Aorta (tissue), 5 donors: Measurements from ENCODE around the gene SLAMF9. TPM values are rescaled to one million over a fixed set of nuclear protein-coding genes. Genes with fewer than 3 reads are reported as not detected.
"Not testable (repeated sequence)": the region's sequence is repeated elsewhere in the genome, so short reads cannot be mapped to it uniquely, and the experiment has no call there.

Source experiments
- ATAC-seq: fragments of 200-7000 bp; cut with Tn5 transposase; one replicate; pipeline ENCODE4 v1.9.1; 2022; ENCODE audit warnings: moderate library complexity; ENCODE audit not compliant: low FRiP score
- DNase-seq, 2 donors: peaks; one replicate each; pipeline ENCODE4 v3.0.0-alpha.2; 2020
- H3K27ac ChIP-seq, 2 donors: one replicate each; pipeline ENCODE4 v1.5.1; 2013; ENCODE audit warnings: low read length in 2 of 2, mild to moderate bottlenecking in 2 of 2, moderate library complexity in 2 of 2, control low read depth in 1 of 2, inconsistent platforms in 1 of 2, low read depth in 1 of 2
- H3K27me3 ChIP-seq, 2 donors: one replicate each; pipeline ENCODE4 v1.6.1; 2013; ENCODE audit warnings: control low read depth in 1 of 2, low read length in 1 of 2, mild to moderate bottlenecking in 1 of 2, moderate library complexity in 1 of 2; ENCODE audit not compliant: insufficient read depth in 2 of 2, control insufficient read depth in 1 of 2
- H3K36me3 ChIP-seq, 2 donors: one replicate each; pipeline ENCODE4 v1.6.1; 2013; ENCODE audit warnings: control low read depth in 1 of 2, low read length in 1 of 2, mild to moderate bottlenecking in 1 of 2; ENCODE audit not compliant: insufficient read depth in 2 of 2, control insufficient read depth in 1 of 2
- H3K4me1 ChIP-seq, 2 donors: one replicate each; pipeline ENCODE4 v1.6.1; 2013; ENCODE audit warnings: low read length in 2 of 2, control low read depth in 1 of 2, mild to moderate bottlenecking in 1 of 2, moderate library complexity in 1 of 2; ENCODE audit not compliant: insufficient read depth in 2 of 2, control insufficient read depth in 1 of 2
- H3K4me3 ChIP-seq, 2 donors: one replicate each; pipeline ENCODE4 v1.5.1; 2013; ENCODE audit warnings: low read length in 2 of 2, control low read depth in 1 of 2, mild to moderate bottlenecking in 1 of 2
- H3K9me3 ChIP-seq: one replicate; pipeline ENCODE4 v1.6.1; 2013; ENCODE audit warnings: mild to moderate bottlenecking, low read length; ENCODE audit not compliant: control insufficient read depth
- WGBS, 2 donors: extraction: QIAGEN DNeasy Blood & Tissue Kit; methylation state at CpG; one replicate each; pipeline ENCODE4 v1.1.7; 2013; 5-methylcytosine and 5-hydroxymethylcytosine counted together
- intact Hi-C, 2 donors: fragments of 100-400 bp; cut with DNase I; formaldehyde crosslinking; loops; one replicate each; pipeline versions ENCODE4 v1.14.2 to v1.15.0; 2022
- polyA plus RNA-seq, 2 donors: library from polyadenylated mRNA; stranded (reverse); fragments of 200-250 nt; gene quantifications; one replicate each; pipeline ENCODE4 v1.2.3, GENCODE V29; 2013
- total RNA-seq, 2 donors: library from RNA; stranded (reverse); fragmentation: NEBNext Ultra II Directional; extraction: Animal tissue kit (Norgen Biotek cat#: 25700); gene quantifications; one replicate each; pipeline ENCODE4 v1.2.1, GENCODE V29; 2021
- donor health status: healthy with polysubstance abuse.
- donor health status: Bipolar disorder and iron deficiency.
- donor health status: DM: no; HTN: no; CAD: no.
- donor health status: DM: no; HTN: no; CAD: no.
- donor health status: DM: yes; HTN: yes; CAD: no.

SLAMF9 gene
- total and polyA plus RNA-seq, 4 donors = not detected

DNA sequence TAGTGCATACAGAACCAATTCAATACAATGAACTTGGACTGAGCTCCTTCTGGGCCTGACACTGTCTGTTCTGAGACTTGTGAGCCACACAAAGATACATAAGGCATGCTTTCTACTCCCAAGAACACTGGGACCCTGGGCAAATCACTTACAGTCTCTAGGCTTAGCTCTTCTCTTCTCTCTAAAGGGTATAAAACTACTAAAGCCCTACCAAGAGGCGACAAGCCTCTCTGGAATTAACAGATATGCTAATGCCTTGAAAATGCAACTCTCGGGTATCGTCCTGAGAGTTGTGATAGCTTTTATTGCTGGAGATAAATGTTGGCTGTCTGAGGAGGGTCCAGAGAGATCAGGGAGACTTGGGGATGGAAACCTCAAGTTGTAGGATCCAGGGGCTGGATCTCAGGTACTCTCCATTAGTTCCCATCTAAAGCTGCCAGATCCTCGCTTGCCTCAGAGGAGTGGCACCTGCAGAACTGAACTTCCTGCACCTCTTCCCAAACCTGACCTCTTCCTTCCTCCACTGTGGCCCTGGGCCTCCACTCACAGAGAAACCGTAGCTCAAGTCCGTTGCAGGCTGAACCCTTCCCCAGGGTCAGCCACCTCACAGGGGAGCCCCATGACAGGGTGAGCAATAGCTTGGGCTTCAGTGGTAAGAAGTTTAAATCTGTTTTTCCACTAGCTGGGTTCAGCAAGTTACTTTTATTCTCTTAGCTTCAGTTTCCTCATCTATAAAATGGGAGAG, 42.5 kb downstream of the SLAMF9 start:
- Histone ChIP-seq H3K9me3 (no peaks in the 10 kb centered on the region), H3K27ac (peak overlapping the region; percentile 34 to 92), H3K27me3 (no peaks in the 10 kb centered on the region), H3K4me3 (no peak overlapping the region), H3K4me1 (peaks cover 0 to 2% of the 10 kb centered on the region in 2 donors), H3K36me3 (no peaks in the 10 kb centered on the region)
- intact Hi-C loops = no loop called here
- DNase-seq (peak; percentile 44 to 50), ATAC-seq (no peak)
- WGBS, 2 donors = 75 to 82% methylated on average over 6 of the region's 6 CpGs

- Histone ChIP-seq H3K4me3 (no peak overlapping the region), H3K27ac (no peak overlapping the region), H3K4me1 (no peaks in the 10 kb centered on the region), H3K36me3 (no peaks in the 10 kb centered on the region), H3K27me3 (no peaks in the 10 kb centered on the region), H3K9me3 (no peaks in the 10 kb centered on the region)
- ATAC-seq (no peak), DNase-seq (peak; percentile 31 to 32)
- intact Hi-C loops = no loop called here
- WGBS, 2 donors = 68 to 73% methylated on average over 8 to 9 of the region's 9 CpGs
These were observed 45.8 kb downstream of the SLAMF9 start for GRCh38 chr1:159908031-159908940.

GRCh38 chr1:159906960-159907359, 47.1 kb downstream of the SLAMF9 start:
- DNase-seq (no peak), ATAC-seq (no peak)
- no peaks in the 10 kb centered on the region for H3K9me3 ChIP-seq
- 51 to 62% methylated on average over 1 of the region's 1 CpG for WGBS, 2 donors
- no peak overlapping the region for H3K27ac ChIP-seq
- no peaks in the 10 kb centered on the region for H3K27me3 ChIP-seq
- no peak overlapping the region for H3K4me3 ChIP-seq
- no peaks in the 10 kb centered on the region for H3K4me1 ChIP-seq
- no peaks in the 10 kb centered on the region for H3K36me3 ChIP-seq
- intact Hi-C loops = no loop called here

DNA sequence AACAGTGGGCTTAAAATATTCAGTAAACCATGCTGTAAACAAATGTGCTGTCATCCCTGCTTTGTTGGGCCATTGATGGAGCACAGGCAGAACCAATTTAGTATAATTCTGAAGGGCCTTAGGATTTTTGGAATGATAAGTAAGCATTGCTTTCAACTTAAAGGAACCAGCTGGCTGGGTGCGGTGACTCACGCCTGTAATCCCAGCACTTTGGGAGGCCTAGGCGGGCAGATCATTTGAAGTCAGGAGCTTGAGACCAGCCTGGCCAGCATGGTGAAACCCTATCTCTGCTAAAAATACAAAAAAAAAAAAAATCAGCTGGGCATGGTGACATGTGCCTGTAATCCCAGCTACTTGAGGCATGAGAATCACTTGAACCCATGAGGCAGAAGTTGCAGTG, 50.0 kb downstream of the SLAMF9 start:
- H3K27ac ChIP-seq, ATAC-seq, H3K4me3 ChIP-seq, H3K36me3 ChIP-seq, intact Hi-C loops, DNase-seq, H3K27me3 ChIP-seq, H3K9me3 ChIP-seq, H3K4me1 ChIP-seq: not testable (repeated sequence)
- WGBS, 2 donors = 67 to 86% methylated on average over 3 of the region's 3 CpGs

- intact Hi-C loops = no loop called here
- Histone ChIP-seq H3K4me3 (no peak overlapping the region), H3K36me3 (no peaks in the 10 kb centered on the region), H3K4me1 (peaks cover 0 to 5% of the 10 kb centered on the region in 2 donors), H3K9me3 (no peaks in the 10 kb centered on the region), H3K27me3 (no peaks in the 10 kb centered on the region), H3K27ac (no peak overlapping the region)
- DNase-seq (no peak), ATAC-seq (no peak)
- 98 to 100% methylated on average over 3 of the region's 3 CpGs for WGBS, 2 donors
These were observed 51.5 kb downstream of the SLAMF9 start for GRCh38 chr1:159902541-159902940.

Other genes with a start within 250 kb of the SLAMF9 start
- under 1 TPM in 1 of 2 donors, not detected in 1; 0.32 TPM for gene CRP, start 239.6 kb downstream of the SLAMF9 start, total RNA-seq
- gene CRP, start 239.6 kb downstream of the SLAMF9 start, polyA plus RNA-seq = 1 to 10 TPM in 1 of 2 donors, under 1 TPM in 1; 0.05 to 1.1 TPM
- 10 to 100 TPM; 47.1 to 47.7 TPM for gene DUSP23, start 173.3 kb downstream of the SLAMF9 start, total RNA-seq
- 10 to 100 TPM; 48.8 to 53.6 TPM for gene DUSP23, start 173.3 kb downstream of the SLAMF9 start, polyA plus RNA-seq
- gene FCRL6, start 151.9 kb downstream of the SLAMF9 start, total RNA-seq = 1 to 10 TPM in 1 of 2 donors, under 1 TPM in 1; 0.45 to 1.7 TPM
- under 1 TPM in 1 of 2 donors, not detected in 1; 0.88 TPM for gene FCRL6, start 151.9 kb downstream of the SLAMF9 start, polyA plus RNA-seq
- gene SLAMF8, start 127.4 kb downstream of the SLAMF9 start, total RNA-seq = 10 to 100 TPM in 1 of 2 donors, 1 to 10 TPM in 1; 8.0 to 12.8 TPM
- gene SLAMF8, start 127.4 kb downstream of the SLAMF9 start, polyA plus RNA-seq = 1 to 10 TPM; 1.3 to 3.9 TPM
- under 1 TPM in 1 of 2 donors, not detected in 1; 0.21 TPM for gene VSIG8, start 91.6 kb downstream of the SLAMF9 start, total RNA-seq
- under 1 TPM in 1 of 2 donors, not detected in 1; 0.56 TPM for gene VSIG8, start 91.6 kb downstream of the SLAMF9 start, polyA plus RNA-seq
- gene CFAP45, start 54.1 kb downstream of the SLAMF9 start, total RNA-seq = 1 to 10 TPM; 2.5 to 2.7 TPM
- 1 to 10 TPM in 1 of 2 donors, not detected in 1; 2.7 TPM for gene CFAP45, start 54.1 kb downstream of the SLAMF9 start, polyA plus RNA-seq
- 100 to 1,000 TPM; 316 to 350 TPM for gene TAGLN2, start 28.7 kb downstream of the SLAMF9 start, total RNA-seq
- gene TAGLN2, start 28.7 kb downstream of the SLAMF9 start, polyA plus RNA-seq = 100 to 1,000 TPM; 349 to 383 TPM
- under 1 TPM in 1 of 2 donors, not detected in 1; 0.30 TPM for gene IGSF9, start 8.6 kb downstream of the SLAMF9 start, total RNA-seq
- gene IGSF9, start 8.6 kb downstream of the SLAMF9 start, polyA plus RNA-seq = 1 to 10 TPM in 1 of 2 donors, under 1 TPM in 1; 0.05 to 1.0 TPM
- gene PIGM, start 77.8 kb upstream of the SLAMF9 start, total RNA-seq = 1 to 10 TPM; 5.3 to 6.7 TPM
- gene PIGM, start 77.8 kb upstream of the SLAMF9 start, polyA plus RNA-seq = 1 to 10 TPM; 1.3 to 3.6 TPM
- under 1 TPM; 0.10 to 0.24 TPM for gene KCNJ10, start 115.9 kb upstream of the SLAMF9 start, total RNA-seq
- gene KCNJ10, start 115.9 kb upstream of the SLAMF9 start, polyA plus RNA-seq = under 1 TPM in 1 of 2 donors, not detected in 1; 0.63 TPM
- gene KCNJ9, start 127.3 kb upstream of the SLAMF9 start, total RNA-seq = not detected
- gene KCNJ9, start 127.3 kb upstream of the SLAMF9 start, polyA plus RNA-seq = not detected
- gene IGSF8, start 144.4 kb upstream of the SLAMF9 start, total RNA-seq = 10 to 100 TPM; 29.5 to 33.5 TPM
- 10 to 100 TPM; 10.5 to 48.0 TPM for gene IGSF8, start 144.4 kb upstream of the SLAMF9 start, polyA plus RNA-seq
- 10 to 100 TPM; 24.8 to 27.7 TPM for gene ATP1A2, start 161.5 kb upstream of the SLAMF9 start, total RNA-seq
- 10 to 100 TPM; 15.3 to 26.9 TPM for gene ATP1A2, start 161.5 kb upstream of the SLAMF9 start, polyA plus RNA-seq
- gene ATP1A4, start 197.4 kb upstream of the SLAMF9 start, total RNA-seq = under 1 TPM in 1 of 2 donors, not detected in 1; 0.19 TPM
- under 1 TPM in 1 of 2 donors, not detected in 1; 0.36 TPM for gene ATP1A4, start 197.4 kb upstream of the SLAMF9 start, polyA plus RNA-seq
- gene CASQ1, start 236.3 kb upstream of the SLAMF9 start, total RNA-seq = 1 to 10 TPM; 1.6 to 4.4 TPM
- 10 to 100 TPM in 1 of 2 donors, 1 to 10 TPM in 1; 3.5 to 15.2 TPM for gene CASQ1, start 236.3 kb upstream of the SLAMF9 start, polyA plus RNA-seq